Peyer's patch (tissue), 4 donors: ENCODE data around the gene POMGNT2. TPM values are rescaled to one million over a fixed set of nuclear protein-coding genes. Genes with fewer than 3 reads are reported as not detected.

Experiments used
- DNase-seq, 3 donors: peaks; one replicate each; pipeline ENCODE4 v3.0.0-alpha.2; 2017 to 2019
- H3K27ac ChIP-seq, 4 donors: fragments of 200-600 bp; sonication (generic); one replicate each; pipeline ENCODE4 v1.5.1; 2016 to 2019
- H3K27me3 ChIP-seq, 2 donors: fragments of 200-600 bp; sonication (generic); one replicate each; pipeline ENCODE4 v1.5.1; 2019
- H3K36me3 ChIP-seq, 3 donors: fragments of 200-600 bp; sonication (generic); one replicate each; pipeline ENCODE4 v1.5.1; 2016 to 2019
- H3K4me1 ChIP-seq, 4 donors: fragments of 200-600 bp; sonication (generic); one replicate each; pipeline ENCODE4 v1.5.1; 2016 to 2019
- H3K4me3 ChIP-seq, 4 donors: fragments of 200-600 bp; sonication (generic); 1 replicate in 3 of 4; 2 replicates in 1 of 4; pipeline ENCODE4 v1.5.1; 2016 to 2019; ENCODE audit warnings: mild to moderate bottlenecking in 1 of 4
- H3K9me3 ChIP-seq, 4 donors: fragments of 200-600 bp; sonication (generic); one replicate each; pipeline ENCODE4 v1.5.1; 2016 to 2019; ENCODE audit warnings: mild to moderate bottlenecking in 1 of 4
- CTCF ChIP-seq, 6 experiments: fragments of 450-650 bp in 4 of 6; fragments of 200-600 bp in 2 of 6; sonication (generic) in 1 of 6; IDR thresholded peaks; one replicate each; pipeline ENCODE4 v1.5.1; 2017 to 2019; ENCODE audit warnings: antibody characterized with exemption in 6 of 6, mild to moderate bottlenecking in 3 of 6, moderate library complexity in 1 of 6
- POLR2A ChIP-seq, 2 donors: fragments of 450-650 bp; IDR thresholded peaks; one replicate each; pipeline ENCODE4 v1.5.1; 2017; ENCODE audit warnings: antibody characterized with exemption in 2 of 2, mild to moderate bottlenecking in 2 of 2, moderate library complexity in 2 of 2
- total RNA-seq, 4 donors: library from RNA; depleted of rRNA; stranded (reverse); fragments of >200 nt; gene quantifications; one replicate each; pipeline ENCODE4 v1.1.0, GENCODE V29; 2016

POMGNT2 gene
- total RNA-seq, 4 donors from 2014 or later: 4.1 to 11.8 (median 7.1) TPM

- TF ChIP-seq CTCF (IDR thresholded peaks at IDR 0.05) (no peak), POLR2A (IDR thresholded peaks at IDR 0.05) (no peak)
- Histone ChIP-seq H3K4me3 (no peak overlapping the region), H3K27ac (no peak overlapping the region), H3K9me3 (no peaks in the 10 kb centered on the region), H3K36me3 (peaks cover 0 to 9% (median 0%) of the 10 kb centered on the region in 3 donors), H3K27me3 (no peaks in the 10 kb centered on the region), H3K4me1 (no peaks in the 10 kb centered on the region)
- DNase-seq: no peak
Observed at GRCh38 chr3:43074901-43075689, 30.8 kb downstream of the POMGNT2 start.

- Histone ChIP-seq H3K27me3 (no peaks in the 10 kb centered on the region), H3K27ac (no peak overlapping the region), H3K9me3 (no peaks in the 10 kb centered on the region), H3K4me3 (no peak overlapping the region), H3K4me1 (no peaks in the 10 kb centered on the region), H3K36me3 (peaks cover 0 to 3% (median 0%) of the 10 kb centered on the region in 3 donors)
- DNase-seq: no peak
- TF ChIP-seq POLR2A (IDR thresholded peaks at IDR 0.05): no peak
- no peak for TF ChIP-seq CTCF (IDR thresholded peaks at IDR 0.05)
Observed at GRCh38 chr3:43074482-43074881, 31.4 kb downstream of the POMGNT2 start.

GRCh38 chr3:43073836-43074220, 32.1 kb downstream of the POMGNT2 start:
- H3K4me3 ChIP-seq: no peak overlapping the region
- H3K36me3 ChIP-seq: no peaks in the 10 kb centered on the region
- no peak for TF ChIP-seq CTCF (IDR thresholded peaks at IDR 0.05)
- no peak for TF ChIP-seq POLR2A (IDR thresholded peaks at IDR 0.05)
- DNase-seq: no peak
- H3K9me3 ChIP-seq: no peaks in the 10 kb centered on the region
- H3K27me3 ChIP-seq: no peaks in the 10 kb centered on the region
- H3K27ac ChIP-seq: no peak overlapping the region
- H3K4me1 ChIP-seq: no peaks in the 10 kb centered on the region

- H3K27me3 ChIP-seq: no peaks in the 10 kb centered on the region
- TF ChIP-seq POLR2A (IDR thresholded peaks at IDR 0.05): no peak
- no peak for TF ChIP-seq CTCF (IDR thresholded peaks at IDR 0.05)
- no peak for DNase-seq
- H3K4me1 ChIP-seq: no peaks in the 10 kb centered on the region
- no peaks in the 10 kb centered on the region for H3K9me3 ChIP-seq
- H3K36me3 ChIP-seq: no peaks in the 10 kb centered on the region
- no peak overlapping the region for H3K27ac ChIP-seq
- no peak overlapping the region for H3K4me3 ChIP-seq
Observed at GRCh38 chr3:43073116-43073835, 32.6 kb downstream of the POMGNT2 start.

GRCh38 chr3:43072361-43072760, 33.5 kb downstream of the POMGNT2 start:
- no peak overlapping the region for H3K4me3 ChIP-seq
- DNase-seq: no peak

More at GRCh38 chr3:43072361-43072760, 33.5 kb downstream of the POMGNT2 start:
- no peaks in the 10 kb centered on the region for H3K4me1 ChIP-seq
- H3K36me3 ChIP-seq: no peaks in the 10 kb centered on the region
- no peaks in the 10 kb centered on the region for H3K9me3 ChIP-seq
- no peaks in the 10 kb centered on the region for H3K27me3 ChIP-seq
- no peak for TF ChIP-seq CTCF (IDR thresholded peaks at IDR 0.05)
- no peak for TF ChIP-seq POLR2A (IDR thresholded peaks at IDR 0.05)
- H3K27ac ChIP-seq: no peak overlapping the region
